GM18505 (cell line): ENCODE results near the gene ATP5F1E.
"Not testable (repeated sequence)": the region's sequence is repeated elsewhere in the genome, so short reads cannot be mapped to it uniquely, and the experiment has no call there.

ENCODE experiments used
- ATAC-seq: cut with Tn5 transposase; IDR thresholded peaks from one replicate; pipeline ENCODE4 v1.9.1; 2021; ENCODE audit not compliant: unreplicated experiment
- POLR2A ChIP-seq: IDR thresholded peaks from 4 replicates; pipeline ENCODE4 v1.6.1; 2011; ENCODE audit warnings: borderline replicate concordance; ENCODE audit not compliant: insufficient read depth, insufficient read length; ENCODE audit errors: extremely low read depth

The ATP5F1E gene

GRCh38 chr20:58986968-58987517, 45.1 kb downstream of the ATP5F1E start:
- no peak for TF ChIP-seq POLR2A
- no peak for ATAC-seq

GRCh38 chr20:58986286-58986967, 45.7 kb downstream of the ATP5F1E start:
- no peak for TF ChIP-seq POLR2A
- no peak for ATAC-seq

GRCh38 chr20:58985656-58986055, 46.5 kb downstream of the ATP5F1E start:
- TF ChIP-seq POLR2A = no peak
- no peak for ATAC-seq

GRCh38 chr20:58984691-58985090, 47.4 kb downstream of the ATP5F1E start:
- no peak for ATAC-seq

GRCh38 chr20:58983115-58983468, 49.0 kb downstream of the ATP5F1E start:
- not testable (repeated sequence) for ATAC-seq

More at GRCh38 chr20:58984691-58985090, 47.4 kb downstream of the ATP5F1E start:
- no peak for TF ChIP-seq POLR2A

GRCh38 chr20:58982406-58983114, 49.6 kb downstream of the ATP5F1E start:
- ATAC-seq = no peak
- no peak for TF ChIP-seq POLR2A

GRCh38 chr20:58981628-58982364, 50.3 kb downstream of the ATP5F1E start:
- ATAC-seq = peak; percentile 1
- TF ChIP-seq POLR2A = no peak

GRCh38 chr20:58980711-58981627, 51.2 kb downstream of the ATP5F1E start, which contains the start of gene NELFCD:
NELFCD (plus strand) TSS chr20:58981256; CDS start chr20:58981310, 54 bp downstream.
- TF ChIP-seq POLR2A = peak; percentile 90
- ATAC-seq = peak; percentile 77

GRCh38 chr20:58978351-58979190, 53.6 kb downstream of the ATP5F1E start:
- no peak for ATAC-seq
- no peak for TF ChIP-seq POLR2A

GRCh38 chr20:58976061-58976730, 55.9 kb downstream of the ATP5F1E start:
- no peak for TF ChIP-seq POLR2A
- no peak for ATAC-seq
